Peyer's patch (tissue), 4 donors: ENCODE results near the gene CHP2. TPM values are rescaled to one million over a fixed set of nuclear protein-coding genes. Genes with fewer than 3 reads are reported as not detected.
A peak's percentile ranks its signal among the peaks of the same experiment; 100 is the strongest.
"Not testable (repeated sequence)": the region's sequence is repeated elsewhere in the genome, so short reads cannot be mapped to it uniquely, and the experiment has no call there.

Source experiments
- DNase-seq, 3 donors: peaks; one replicate each; pipeline ENCODE4 v3.0.0-alpha.2; 2017 to 2019
- H3K27ac ChIP-seq, 4 donors: fragments of 200-600 bp; sonication (generic); one replicate each; pipeline ENCODE4 v1.5.1; 2016 to 2019
- H3K27me3 ChIP-seq, 2 donors: fragments of 200-600 bp; sonication (generic); one replicate each; pipeline ENCODE4 v1.5.1; 2019
- H3K36me3 ChIP-seq, 3 donors: fragments of 200-600 bp; sonication (generic); one replicate each; pipeline ENCODE4 v1.5.1; 2016 to 2019
- H3K4me1 ChIP-seq, 4 donors: fragments of 200-600 bp; sonication (generic); one replicate each; pipeline ENCODE4 v1.5.1; 2016 to 2019
- H3K4me3 ChIP-seq, 4 donors: fragments of 200-600 bp; sonication (generic); 1 replicate in 3 of 4; 2 replicates in 1 of 4; pipeline ENCODE4 v1.5.1; 2016 to 2019; ENCODE audit warnings: mild to moderate bottlenecking in 1 of 4
- H3K9me3 ChIP-seq, 4 donors: fragments of 200-600 bp; sonication (generic); one replicate each; pipeline ENCODE4 v1.5.1; 2016 to 2019; ENCODE audit warnings: mild to moderate bottlenecking in 1 of 4
- CTCF ChIP-seq, 6 experiments: fragments of 450-650 bp in 4 of 6; fragments of 200-600 bp in 2 of 6; sonication (generic) in 1 of 6; IDR thresholded peaks; one replicate each; pipeline ENCODE4 v1.5.1; 2017 to 2019; ENCODE audit warnings: antibody characterized with exemption in 6 of 6, mild to moderate bottlenecking in 3 of 6, moderate library complexity in 1 of 6
- POLR2A ChIP-seq, 2 donors: fragments of 450-650 bp; IDR thresholded peaks; one replicate each; pipeline ENCODE4 v1.5.1; 2017; ENCODE audit warnings: antibody characterized with exemption in 2 of 2, mild to moderate bottlenecking in 2 of 2, moderate library complexity in 2 of 2
- total RNA-seq, 4 donors: library from RNA; depleted of rRNA; stranded (reverse); fragments of >200 nt; gene quantifications; one replicate each; pipeline ENCODE4 v1.1.0, GENCODE V29; 2016

CHP2 gene
- total RNA-seq, 4 donors from 2014 or later: 85.0 to 257 (median 166) TPM

- peaks cover 0 to 11% (median 0%) of the 10 kb centered on the region in 4 donors for H3K9me3 ChIP-seq
- peaks cover 0 to 10% (median 0%) of the 10 kb centered on the region in 3 donors for H3K36me3 ChIP-seq
- no peak overlapping the region for H3K4me3 ChIP-seq
- TF ChIP-seq CTCF (IDR thresholded peaks at IDR 0.05) (no peak), POLR2A (IDR thresholded peaks at IDR 0.05) (no peak)
- DNase-seq: no peak
- no peaks in the 10 kb centered on the region for H3K4me1 ChIP-seq
- H3K27me3 ChIP-seq: no peaks in the 10 kb centered on the region
- no peak overlapping the region for H3K27ac ChIP-seq
Measured at GRCh38 chr16:23710504-23710903, 44.3 kb upstream of the CHP2 start.

GRCh38 chr16:23711785-23712184, 43.0 kb upstream of the CHP2 start:
- peak overlapping the region in 1 of 4 donors; percentile 54 for H3K4me3 ChIP-seq
- H3K27ac ChIP-seq: peak overlapping the region in 3 of 4 donors; percentile 66 to 73 (median 70)
- H3K36me3 ChIP-seq: peaks cover 0 to 10% (median 0%) of the 10 kb centered on the region in 3 donors
- TF ChIP-seq CTCF (IDR thresholded peaks at IDR 0.05) (no peak), POLR2A (IDR thresholded peaks at IDR 0.05) (no peak)
- H3K4me1 ChIP-seq: no peaks in the 10 kb centered on the region
- H3K27me3 ChIP-seq: no peaks in the 10 kb centered on the region
- DNase-seq: peak in 2 of 3 donors; percentile 62 to 72
- H3K9me3 ChIP-seq: peaks cover 0 to 11% (median 0%) of the 10 kb centered on the region in 4 donors

- H3K9me3 ChIP-seq: peaks cover 0 to 11% (median 0%) of the 10 kb centered on the region in 4 donors
- peak within 1 kb of the TSS in 3 of 4 donors; percentile 66 to 73 (median 70) for H3K27ac ChIP-seq
- TF ChIP-seq POLR2A (IDR thresholded peaks at IDR 0.05) (peak in 1 of 2 donors; percentile 14), CTCF (IDR thresholded peaks at IDR 0.05) (no peak)
- H3K4me1 ChIP-seq: no peaks in the 10 kb centered on the region
- H3K4me3 ChIP-seq: peak within 1 kb of the TSS in 3 of 4 donors; percentile 22 to 60 (median 54)
- peaks cover 0 to 10% (median 0%) of the 10 kb centered on the region in 3 donors for H3K36me3 ChIP-seq
- no peaks in the 10 kb centered on the region for H3K27me3 ChIP-seq
- DNase-seq: peak in 2 of 3 donors; percentile 66 to 84
Measured at GRCh38 chr16:23712976-23713375, 41.9 kb upstream of the CHP2 start, which contains the start of gene ERN2. Gene ERN2 (minus strand): TSS chr16:23713222. CDS start chr16:23713187, 35 bp downstream.

GRCh38 chr16:23716484-23716883, 38.3 kb upstream of the CHP2 start:
- Histone ChIP-seq H3K36me3 (no peaks in the 10 kb centered on the region), H3K4me3 (no peak overlapping the region), H3K27me3 (no peaks in the 10 kb centered on the region), H3K27ac (no peak overlapping the region), H3K9me3 (no peaks in the 10 kb centered on the region), H3K4me1 (no peaks in the 10 kb centered on the region)
- TF ChIP-seq CTCF (IDR thresholded peaks at IDR 0.05) (no peak), POLR2A (IDR thresholded peaks at IDR 0.05) (no peak)
- no peak for DNase-seq

GRCh38 chr16:23722613-23723240, 32.1 kb upstream of the CHP2 start:
- not testable (repeated sequence) for H3K9me3 ChIP-seq, H3K27me3 ChIP-seq, H3K27ac ChIP-seq, DNase-seq, H3K4me3 ChIP-seq, H3K4me1 ChIP-seq, H3K36me3 ChIP-seq

GRCh38 chr16:23724096-23724784, 30.6 kb upstream of the CHP2 start:
- TF ChIP-seq POLR2A (IDR thresholded peaks at IDR 0.05) (no peak), CTCF (IDR thresholded peaks at IDR 0.05) (no peak)
- Histone ChIP-seq H3K4me1 (no peaks in the 10 kb centered on the region), H3K27me3 (no peaks in the 10 kb centered on the region), H3K4me3 (no peak overlapping the region), H3K36me3 (no peaks in the 10 kb centered on the region), H3K9me3 (no peaks in the 10 kb centered on the region), H3K27ac (no peak overlapping the region)
- no peak for DNase-seq
